HEK293 (cell line): ENCODE measurements around the gene SSU72.
"Not testable (repeated sequence)": the region's sequence is repeated elsewhere in the genome, so short reads cannot be mapped to it uniquely, and the experiment has no call there.

Experiments used
- CTCF ChIA-PET: fragments of 350-600 bp; formaldehyde crosslinking; extraction: SDS; loops from one replicate; lab custom pipeline; 2021; ENCODE audit warnings: antibody characterized with exemption; lab: Yijun Ruan, JAX
- POLR2A ChIA-PET: fragments of 300-600 bp; formaldehyde crosslinking; extraction: SDS; loops from one replicate; lab custom pipeline; 2020; ENCODE audit warnings: antibody characterized with exemption, inconsistent platforms; lab: Yijun Ruan, JAX
- H3K27ac ChIP-seq: fragments of 200-500 bp; sonication (Bioruptor generic); 2 replicates; pipeline ENCODE4 v1.5.1; 2014; ENCODE audit warnings: low read depth, low read length, control low read depth, inconsistent platforms; ENCODE audit errors: extremely low read depth
- H3K36me3 ChIP-seq, 2 experiments: fragments of 200-500 bp in 1 of 2; sonication (Bioruptor generic) in 1 of 2; 1 replicate in 1 of 2; 2 replicates in 1 of 2; pipeline ENCODE4 v1.5.1; 2014 to 2017; ENCODE audit warnings: inconsistent platforms in 2 of 2, low read length in 2 of 2; ENCODE audit not compliant: control insufficient read depth in 2 of 2, insufficient read depth in 1 of 2
- H3K4me1 ChIP-seq: fragments of 200-500 bp; sonication (Bioruptor generic); 2 replicates; pipeline ENCODE4 v1.5.1; 2014; ENCODE audit warnings: mild to moderate bottlenecking, low read length, inconsistent platforms; ENCODE audit not compliant: control insufficient read depth, insufficient read depth
- H3K4me3 ChIP-seq: 2 replicates; pipeline ENCODE4 v1.5.1; 2011; ENCODE audit warnings: low read depth, mild to moderate bottlenecking, control low read depth, low read length, moderate library complexity
- H3K9me3 ChIP-seq: fragments of 200-500 bp; sonication (Bioruptor generic); 2 replicates; pipeline ENCODE4 v1.5.1; 2014; ENCODE audit warnings: low read depth, low read length, inconsistent platforms; ENCODE audit not compliant: control insufficient read depth, insufficient read depth
- IKZF3 ChIP-seq: fragments of 450-650 bp; IDR thresholded peaks from 2 replicates; pipeline ENCODE4 v1.5.0; 2018; ENCODE audit warnings: missing biosample characterization, mild to moderate bottlenecking, missing genetic modification characterization, moderate library complexity
- OSR2 ChIP-seq: fragments of 450-650 bp; formaldehyde crosslinking; IDR thresholded peaks from 2 replicates; pipeline ENCODE4 v1.5.1; 2016; ENCODE audit warnings: missing biosample characterization, missing genetic modification characterization
- SALL2 ChIP-seq: fragments of 450-650 bp; formaldehyde crosslinking; IDR thresholded peaks from 2 replicates; pipeline ENCODE4 v1.5.0; 2017; ENCODE audit warnings: missing biosample characterization, mild to moderate bottlenecking, missing genetic modification characterization, borderline replicate concordance
- SCRT1 ChIP-seq: fragments of 450-650 bp; formaldehyde crosslinking; IDR thresholded peaks from 2 replicates; pipeline ENCODE4 v1.5.1; 2016; ENCODE audit warnings: missing biosample characterization, missing genetic modification characterization, borderline replicate concordance
- ZNF133 ChIP-seq: fragments of 450-650 bp; formaldehyde crosslinking; IDR thresholded peaks from 2 replicates; pipeline ENCODE4 v1.5.1; 2016; ENCODE audit warnings: missing biosample characterization, missing genetic modification characterization
- ZNF311 ChIP-seq: fragments of 450-650 bp; formaldehyde crosslinking; IDR thresholded peaks from 2 replicates; pipeline ENCODE4 v1.5.1; 2017; ENCODE audit warnings: missing biosample characterization, missing genetic modification characterization, borderline replicate concordance
- ZNF394 ChIP-seq: fragments of 450-650 bp; formaldehyde crosslinking; IDR thresholded peaks from 2 replicates; pipeline ENCODE4 v1.5.1; 2016; ENCODE audit warnings: missing biosample characterization, missing genetic modification characterization, mild to moderate bottlenecking, moderate library complexity, borderline replicate concordance
- ZNF473 ChIP-seq: fragments of 450-650 bp; formaldehyde crosslinking; IDR thresholded peaks from 2 replicates; pipeline ENCODE4 v1.5.1; 2017; ENCODE audit warnings: missing biosample characterization, missing genetic modification characterization
- ZNF629 ChIP-seq: fragments of 450-650 bp; formaldehyde crosslinking; IDR thresholded peaks from 2 replicates; pipeline ENCODE4 v1.5.1; 2017; ENCODE audit warnings: missing biosample characterization, missing genetic modification characterization
- TF ChIP-seq, protein P1 (sequence below): fragments of 450-650 bp; formaldehyde crosslinking; IDR thresholded peaks from 2 replicates; pipeline ENCODE4 v1.5.1; 2016; ENCODE audit warnings: missing biosample characterization, missing genetic modification characterization
- TF ChIP-seq, protein P2 (sequence below): fragments of 450-650 bp; IDR thresholded peaks from 2 replicates; pipeline ENCODE4 v1.5.1; 2018; ENCODE audit warnings: missing biosample characterization, missing genetic modification characterization
- TF ChIP-seq, protein P3 (sequence below): fragments of 450-650 bp; formaldehyde crosslinking; IDR thresholded peaks from 2 replicates; pipeline ENCODE4 v1.5.1; 2016; ENCODE audit warnings: missing biosample characterization, missing genetic modification characterization

Gene SSU72

GRCh38 chr1:1557688-1558087 is 17.0 kb downstream of the SSU72 start:
- POLR2A ChIA-PET, H3K4me1 ChIP-seq, CTCF ChIA-PET, H3K4me3 ChIP-seq, H3K9me3 ChIP-seq, H3K27ac ChIP-seq: not testable (repeated sequence)
- TF ChIP-seq, protein P1, sequence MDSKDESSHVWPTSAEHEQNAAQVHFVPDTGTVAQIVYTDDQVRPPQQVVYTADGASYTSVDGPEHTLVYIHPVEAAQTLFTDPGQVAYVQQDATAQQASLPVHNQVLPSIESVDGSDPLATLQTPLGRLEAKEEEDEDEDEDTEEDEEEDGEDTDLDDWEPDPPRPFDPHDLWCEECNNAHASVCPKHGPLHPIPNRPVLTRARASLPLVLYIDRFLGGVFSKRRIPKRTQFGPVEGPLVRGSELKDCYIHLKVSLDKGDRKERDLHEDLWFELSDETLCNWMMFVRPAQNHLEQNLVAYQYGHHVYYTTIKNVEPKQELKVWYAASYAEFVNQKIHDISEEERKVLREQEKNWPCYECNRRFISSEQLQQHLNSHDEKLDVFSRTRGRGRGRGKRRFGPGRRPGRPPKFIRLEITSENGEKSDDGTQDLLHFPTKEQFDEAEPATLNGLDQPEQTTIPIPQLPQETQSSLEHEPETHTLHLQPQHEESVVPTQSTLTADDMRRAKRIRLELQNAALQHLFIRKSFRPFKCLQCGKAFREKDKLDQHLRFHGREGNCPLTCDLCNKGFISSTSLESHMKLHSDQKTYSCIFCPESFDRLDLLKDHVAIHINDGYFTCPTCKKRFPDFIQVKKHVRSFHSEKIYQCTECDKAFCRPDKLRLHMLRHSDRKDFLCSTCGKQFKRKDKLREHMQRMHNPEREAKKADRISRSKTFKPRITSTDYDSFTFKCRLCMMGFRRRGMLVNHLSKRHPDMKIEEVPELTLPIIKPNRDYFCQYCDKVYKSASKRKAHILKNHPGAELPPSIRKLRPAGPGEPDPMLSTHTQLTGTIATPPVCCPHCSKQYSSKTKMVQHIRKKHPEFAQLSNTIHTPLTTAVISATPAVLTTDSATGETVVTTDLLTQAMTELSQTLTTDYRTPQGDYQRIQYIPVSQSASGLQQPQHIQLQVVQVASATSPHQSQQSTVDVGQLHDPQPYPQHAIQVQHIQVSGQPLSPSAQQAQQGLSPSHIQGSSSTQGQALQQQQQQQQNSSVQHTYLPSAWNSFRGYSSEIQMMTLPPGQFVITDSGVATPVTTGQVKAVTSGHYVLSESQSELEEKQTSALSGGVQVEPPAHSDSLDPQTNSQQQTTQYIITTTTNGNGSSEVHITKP (tag by site-specific recombination), result peak; percentile 94
- peaks cover 0 to 63% of the 10 kb centered on the region in 2 experiments; a peak in 2 of 3 replicates for H3K36me3 ChIP-seq

- H3K9me3 ChIP-seq, H3K4me1 ChIP-seq, H3K4me3 ChIP-seq, CTCF ChIA-PET, H3K27ac ChIP-seq: not testable (repeated sequence)
- peaks cover 0 to 57% of the 10 kb centered on the region in 2 experiments; a peak in 2 of 3 replicates for H3K36me3 ChIP-seq
- POLR2A ChIA-PET, result interaction anchor here (0.6 kb wide), 1 partner anchor 969 kb away, joined by 3 read pairs; the partner anchor contains the start of gene PANK4
These were observed 17.7 kb downstream of the SSU72 start for GRCh38 chr1:1556961-1557360.

DNA sequence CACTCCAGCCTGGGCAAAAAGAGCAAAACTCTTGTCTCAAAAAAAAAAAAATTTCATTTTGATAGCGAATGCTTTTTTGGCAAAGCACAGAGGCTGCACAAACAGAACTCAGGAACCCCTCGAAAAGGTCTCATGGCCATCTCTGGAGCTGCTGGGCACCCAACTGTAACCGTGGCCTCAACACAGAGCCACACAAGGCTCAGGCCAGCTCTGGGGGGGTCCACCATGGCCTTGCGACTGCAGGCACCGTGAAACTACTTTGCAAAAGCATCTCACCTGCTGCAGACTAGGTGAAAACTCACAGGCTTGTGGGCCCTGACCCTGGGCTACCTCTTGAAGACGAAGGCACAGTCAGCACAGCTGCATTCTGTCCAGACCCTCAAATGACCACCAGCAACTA is 18.2 kb downstream of the SSU72 start:
- no peaks in the 10 kb centered on the region; the same call in 1 of the 2 replicates for H3K4me1 ChIP-seq
- TF ChIP-seq ZNF133 (tag by site-specific recombination), result no peak
- TF ChIP-seq, protein P2, sequence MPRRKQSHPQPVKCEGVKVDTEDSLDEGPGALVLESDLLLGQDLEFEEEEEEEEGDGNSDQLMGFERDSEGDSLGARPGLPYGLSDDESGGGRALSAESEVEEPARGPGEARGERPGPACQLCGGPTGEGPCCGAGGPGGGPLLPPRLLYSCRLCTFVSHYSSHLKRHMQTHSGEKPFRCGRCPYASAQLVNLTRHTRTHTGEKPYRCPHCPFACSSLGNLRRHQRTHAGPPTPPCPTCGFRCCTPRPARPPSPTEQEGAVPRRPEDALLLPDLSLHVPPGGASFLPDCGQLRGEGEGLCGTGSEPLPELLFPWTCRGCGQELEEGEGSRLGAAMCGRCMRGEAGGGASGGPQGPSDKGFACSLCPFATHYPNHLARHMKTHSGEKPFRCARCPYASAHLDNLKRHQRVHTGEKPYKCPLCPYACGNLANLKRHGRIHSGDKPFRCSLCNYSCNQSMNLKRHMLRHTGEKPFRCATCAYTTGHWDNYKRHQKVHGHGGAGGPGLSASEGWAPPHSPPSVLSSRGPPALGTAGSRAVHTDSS (tag by site-specific recombination), result no peak
- TF ChIP-seq SALL2 (tag by site-specific recombination), result no peak
- TF ChIP-seq, protein P3, sequence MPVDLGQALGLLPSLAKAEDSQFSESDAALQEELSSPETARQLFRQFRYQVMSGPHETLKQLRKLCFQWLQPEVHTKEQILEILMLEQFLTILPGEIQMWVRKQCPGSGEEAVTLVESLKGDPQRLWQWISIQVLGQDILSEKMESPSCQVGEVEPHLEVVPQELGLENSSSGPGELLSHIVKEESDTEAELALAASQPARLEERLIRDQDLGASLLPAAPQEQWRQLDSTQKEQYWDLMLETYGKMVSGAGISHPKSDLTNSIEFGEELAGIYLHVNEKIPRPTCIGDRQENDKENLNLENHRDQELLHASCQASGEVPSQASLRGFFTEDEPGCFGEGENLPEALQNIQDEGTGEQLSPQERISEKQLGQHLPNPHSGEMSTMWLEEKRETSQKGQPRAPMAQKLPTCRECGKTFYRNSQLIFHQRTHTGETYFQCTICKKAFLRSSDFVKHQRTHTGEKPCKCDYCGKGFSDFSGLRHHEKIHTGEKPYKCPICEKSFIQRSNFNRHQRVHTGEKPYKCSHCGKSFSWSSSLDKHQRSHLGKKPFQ (tag by site-specific recombination), result no peak
- no peak for TF ChIP-seq ZNF473 (tag by site-specific recombination)
- no peak for TF ChIP-seq ZNF629 (tag by site-specific recombination)
- no peak for TF ChIP-seq ZNF394 (tag by site-specific recombination)
- TF ChIP-seq OSR2, result no peak
- TF ChIP-seq ZNF311 (tag by site-specific recombination), result no peak
- TF ChIP-seq IKZF3 (tag by site-specific recombination), result no peak
- no peak for TF ChIP-seq SCRT1 (tag by site-specific recombination)
- TF ChIP-seq, all 188 proteins: peak for 0
- CTCF ChIA-PET, result no interaction called here
- Histone ChIP-seq H3K27ac (no peak overlapping the region), H3K9me3 (no peaks in the 10 kb centered on the region), H3K4me3 (no peak overlapping the region), H3K36me3 (peaks cover 0 to 55% of the 10 kb centered on the region in 2 experiments; a peak in 2 of 3 replicates)
- POLR2A ChIA-PET, result interaction anchor here (0.6 to 0.7 kb wide), 2 partner anchors 825 to 970 kb away, joined by 3 read pairs; partner anchors contain the start of gene PANK4
